GM19468 (cell line): ENCODE data around the gene TMEM82.

Experiments
- ATAC-seq: cut with Tn5 transposase; IDR thresholded peaks from one replicate; pipeline ENCODE4 v1.9.1; 2021; ENCODE audit warnings: mild to moderate bottlenecking, moderate library complexity, moderate number of reproducible peaks; ENCODE audit not compliant: unreplicated experiment; ENCODE audit errors: extremely low read depth

The TMEM82 gene

GRCh38 chr1:15734901-15735300 lies 7.4 kb upstream of the TMEM82 start:
- no peak for ATAC-seq

- no peak for ATAC-seq
Observed at GRCh38 chr1:15735304-15736037, 6.8 kb upstream of the TMEM82 start.

- ATAC-seq = no peak
Observed at GRCh38 chr1:15736038-15736891, 6.0 kb upstream of the TMEM82 start, which contains the start of gene SLC25A34. Gene SLC25A34 (plus strand): TSS chr1:15736258. CDS start chr1:15736486, 228 bp downstream.

GRCh38 chr1:15736892-15737261 lies 5.4 kb upstream of the TMEM82 start:
- ATAC-seq = no peak

DNA sequence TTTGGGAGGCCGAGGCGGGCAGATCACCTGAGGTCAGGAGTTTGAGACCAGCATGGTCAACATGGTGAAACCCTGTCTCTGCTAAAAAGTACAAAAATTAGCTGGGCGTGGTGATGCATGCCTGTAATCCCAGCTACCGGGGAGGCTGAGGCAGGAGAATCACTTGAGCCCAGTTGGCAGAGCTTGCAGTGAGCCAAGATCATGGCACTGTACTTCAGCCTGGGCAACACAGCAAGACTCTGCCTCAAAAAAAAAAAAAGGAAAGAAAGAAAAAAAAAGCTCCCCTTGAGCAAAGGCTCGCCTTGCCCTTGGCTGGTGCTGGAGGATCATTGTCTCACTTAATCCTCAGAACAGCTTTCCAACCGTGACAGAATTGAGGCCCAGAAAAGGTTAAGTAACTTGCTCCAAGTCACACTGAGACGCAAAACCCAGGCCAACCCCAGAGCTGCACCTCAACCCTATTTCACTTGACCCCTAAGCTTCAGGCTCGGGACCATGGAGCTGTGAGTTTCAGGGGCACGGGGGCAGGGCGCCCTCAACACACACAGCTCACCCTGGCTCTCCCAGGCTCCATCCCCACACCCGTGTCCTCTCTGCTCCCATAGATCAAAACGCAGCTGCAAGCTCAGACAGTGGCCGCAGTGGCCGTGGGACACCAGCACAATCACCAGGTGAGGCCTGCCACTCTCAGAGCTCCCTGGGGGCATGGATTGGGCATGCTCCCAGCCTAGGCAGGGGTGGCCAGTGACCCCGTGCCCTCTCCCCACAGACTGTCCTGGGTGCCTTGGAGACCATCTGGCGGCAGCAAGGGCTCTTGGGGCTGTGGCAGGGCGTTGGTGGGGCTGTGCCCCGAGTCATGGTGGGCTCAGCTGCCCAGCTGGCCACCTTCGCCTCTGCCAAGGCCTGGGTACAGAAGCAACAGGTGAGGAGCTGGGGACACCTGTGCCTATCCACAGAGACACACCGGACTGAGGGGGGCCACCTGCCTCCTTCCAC lies 4.7 kb upstream of the TMEM82 start:
- ATAC-seq = no peak

- ATAC-seq = no peak
Observed at GRCh38 chr1:15738416-15739113, 3.7 kb upstream of the TMEM82 start.

GRCh38 chr1:15739259-15739658 lies 3.0 kb upstream of the TMEM82 start:
- ATAC-seq = no peak

- ATAC-seq = no peak
Observed at GRCh38 chr1:15739745-15740144, 2.6 kb upstream of the TMEM82 start.

GRCh38 chr1:15740924-15741850 lies 1.1 kb upstream of the TMEM82 start:
- no peak for ATAC-seq

DNA sequence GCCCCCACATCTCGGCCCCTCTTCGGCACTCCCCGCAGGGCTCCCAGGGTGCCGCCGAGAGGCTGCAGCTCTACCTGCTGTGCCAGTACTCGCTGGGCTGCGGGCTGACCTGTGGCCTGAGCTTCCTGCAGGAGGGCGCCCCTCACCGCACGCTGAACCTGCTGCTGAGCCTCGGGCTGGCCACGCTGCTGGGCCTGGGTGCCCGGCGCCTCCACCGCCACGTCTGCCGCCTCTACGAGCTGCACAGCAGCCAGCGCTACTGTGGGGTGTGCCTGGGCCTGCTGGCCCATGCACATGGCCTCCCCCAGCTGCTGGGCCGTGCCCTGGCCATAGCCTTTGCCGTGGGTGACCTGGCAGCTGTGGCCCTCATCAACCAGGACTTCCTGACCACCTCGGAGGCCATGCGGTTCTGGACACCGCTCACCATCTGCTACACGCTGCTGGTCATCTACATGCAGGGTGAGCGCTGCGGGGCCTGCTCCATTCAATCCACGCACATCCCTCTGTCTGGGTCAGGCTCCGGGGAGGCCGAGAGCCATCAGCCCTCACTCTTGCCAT lies 1.9 kb downstream of the TMEM82 start:
- no peak for ATAC-seq

GRCh38 chr1:15747378-15747777 lies 5.1 kb downstream of the TMEM82 start:
- ATAC-seq = no peak

GRCh38 chr1:15748264-15748663 lies 6.0 kb downstream of the TMEM82 start:
- no peak for ATAC-seq

- no peak for ATAC-seq
Observed at GRCh38 chr1:15748690-15749398, 6.5 kb downstream of the TMEM82 start.

GRCh38 chr1:15749399-15750291 lies 7.3 kb downstream of the TMEM82 start:
- ATAC-seq = no peak

GRCh38 chr1:15750924-15751323 lies 8.6 kb downstream of the TMEM82 start:
- no peak for ATAC-seq

DNA sequence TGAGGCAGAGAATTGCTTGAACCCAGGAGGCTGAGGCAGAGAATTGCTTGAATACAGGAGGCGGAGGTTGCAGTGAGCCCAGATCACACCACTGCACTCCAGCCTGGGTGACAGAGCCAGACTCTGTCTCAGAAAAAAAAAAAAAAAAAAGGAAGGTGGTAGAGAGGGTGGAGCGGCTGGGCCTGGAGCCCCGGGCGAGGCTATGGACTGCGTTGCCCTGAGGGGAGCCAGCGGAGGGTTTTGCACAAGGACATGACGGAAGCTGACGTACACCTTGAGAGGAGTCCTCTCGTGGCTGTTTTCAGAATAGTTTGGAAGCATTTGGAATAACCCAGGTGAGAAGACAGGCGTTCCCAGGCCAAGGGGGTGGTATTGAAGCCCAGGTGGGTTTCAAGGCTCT lies 9.4 kb downstream of the TMEM82 start:
- no peak for ATAC-seq

DNA sequence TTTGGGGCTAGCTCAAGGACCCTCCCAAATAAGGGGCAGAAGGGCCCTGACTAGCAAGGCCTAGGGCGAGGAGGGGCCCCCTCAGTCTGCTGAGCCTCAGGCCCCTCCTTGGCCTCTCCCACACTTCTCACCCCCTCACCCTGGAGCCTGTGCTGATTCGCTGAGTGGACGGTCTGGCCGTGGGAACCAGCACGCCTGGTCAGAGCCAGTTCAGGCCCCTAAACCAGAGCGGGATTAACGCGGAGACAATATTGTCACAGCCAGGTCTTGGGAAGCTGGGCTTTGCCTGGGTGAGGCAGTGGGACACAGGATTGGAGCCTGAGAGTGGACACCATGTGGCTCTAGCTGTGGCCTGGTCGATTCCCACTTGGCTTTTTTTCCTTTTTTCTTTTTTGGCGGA lies 11.5 kb downstream of the TMEM82 start:
- ATAC-seq = no peak
